ENCODE data around the gene FGFRL1. TPM values are rescaled to one million over a fixed set of nuclear protein-coding genes. Genes with fewer than 3 reads are reported as not detected.
A peak's percentile ranks its signal among the peaks of the same experiment; 100 is the strongest.

FGFRL1 gene
- total and polyA plus RNA-seq, 2 of the 13 experiments (the other 11 are each of a cell fraction or from before 2014, with no cell fraction given), result 19.1 to 30.6 TPM

DNA sequence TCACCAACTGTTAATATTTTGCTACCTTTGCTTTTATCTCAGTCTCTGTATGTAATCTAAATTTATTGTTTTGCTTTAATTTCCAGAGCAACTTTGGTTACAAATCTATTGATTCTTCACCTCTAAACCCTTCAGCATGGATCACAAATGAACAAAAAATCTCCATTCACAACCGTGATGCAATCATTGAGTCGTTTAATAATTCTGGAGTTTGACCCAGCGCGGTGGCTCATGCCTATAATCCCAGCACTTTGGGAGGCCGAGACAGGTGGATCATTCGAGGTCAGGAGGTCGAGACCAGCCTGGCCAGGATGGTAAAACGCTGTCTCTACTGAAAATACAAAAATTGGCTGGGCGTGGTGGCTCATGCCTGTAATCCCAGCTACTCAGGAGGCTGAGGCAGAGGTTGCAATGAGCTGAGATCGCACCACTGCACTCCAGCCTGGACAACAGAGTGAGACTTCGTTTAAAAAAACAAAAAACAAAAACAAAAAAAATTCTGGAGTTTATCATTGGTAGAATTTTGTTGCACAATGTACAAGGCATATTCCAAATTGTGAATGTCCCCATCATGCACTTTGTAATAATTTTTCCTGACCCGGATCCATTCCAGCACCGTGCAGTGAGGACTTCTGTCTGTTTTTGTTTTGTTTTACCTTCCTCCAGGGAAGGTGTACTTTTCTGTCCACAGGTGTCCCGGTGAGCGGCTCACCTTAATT lies 26.9 kb upstream of the FGFRL1 start (continued):
- TF ChIP-seq, protein P1, sequence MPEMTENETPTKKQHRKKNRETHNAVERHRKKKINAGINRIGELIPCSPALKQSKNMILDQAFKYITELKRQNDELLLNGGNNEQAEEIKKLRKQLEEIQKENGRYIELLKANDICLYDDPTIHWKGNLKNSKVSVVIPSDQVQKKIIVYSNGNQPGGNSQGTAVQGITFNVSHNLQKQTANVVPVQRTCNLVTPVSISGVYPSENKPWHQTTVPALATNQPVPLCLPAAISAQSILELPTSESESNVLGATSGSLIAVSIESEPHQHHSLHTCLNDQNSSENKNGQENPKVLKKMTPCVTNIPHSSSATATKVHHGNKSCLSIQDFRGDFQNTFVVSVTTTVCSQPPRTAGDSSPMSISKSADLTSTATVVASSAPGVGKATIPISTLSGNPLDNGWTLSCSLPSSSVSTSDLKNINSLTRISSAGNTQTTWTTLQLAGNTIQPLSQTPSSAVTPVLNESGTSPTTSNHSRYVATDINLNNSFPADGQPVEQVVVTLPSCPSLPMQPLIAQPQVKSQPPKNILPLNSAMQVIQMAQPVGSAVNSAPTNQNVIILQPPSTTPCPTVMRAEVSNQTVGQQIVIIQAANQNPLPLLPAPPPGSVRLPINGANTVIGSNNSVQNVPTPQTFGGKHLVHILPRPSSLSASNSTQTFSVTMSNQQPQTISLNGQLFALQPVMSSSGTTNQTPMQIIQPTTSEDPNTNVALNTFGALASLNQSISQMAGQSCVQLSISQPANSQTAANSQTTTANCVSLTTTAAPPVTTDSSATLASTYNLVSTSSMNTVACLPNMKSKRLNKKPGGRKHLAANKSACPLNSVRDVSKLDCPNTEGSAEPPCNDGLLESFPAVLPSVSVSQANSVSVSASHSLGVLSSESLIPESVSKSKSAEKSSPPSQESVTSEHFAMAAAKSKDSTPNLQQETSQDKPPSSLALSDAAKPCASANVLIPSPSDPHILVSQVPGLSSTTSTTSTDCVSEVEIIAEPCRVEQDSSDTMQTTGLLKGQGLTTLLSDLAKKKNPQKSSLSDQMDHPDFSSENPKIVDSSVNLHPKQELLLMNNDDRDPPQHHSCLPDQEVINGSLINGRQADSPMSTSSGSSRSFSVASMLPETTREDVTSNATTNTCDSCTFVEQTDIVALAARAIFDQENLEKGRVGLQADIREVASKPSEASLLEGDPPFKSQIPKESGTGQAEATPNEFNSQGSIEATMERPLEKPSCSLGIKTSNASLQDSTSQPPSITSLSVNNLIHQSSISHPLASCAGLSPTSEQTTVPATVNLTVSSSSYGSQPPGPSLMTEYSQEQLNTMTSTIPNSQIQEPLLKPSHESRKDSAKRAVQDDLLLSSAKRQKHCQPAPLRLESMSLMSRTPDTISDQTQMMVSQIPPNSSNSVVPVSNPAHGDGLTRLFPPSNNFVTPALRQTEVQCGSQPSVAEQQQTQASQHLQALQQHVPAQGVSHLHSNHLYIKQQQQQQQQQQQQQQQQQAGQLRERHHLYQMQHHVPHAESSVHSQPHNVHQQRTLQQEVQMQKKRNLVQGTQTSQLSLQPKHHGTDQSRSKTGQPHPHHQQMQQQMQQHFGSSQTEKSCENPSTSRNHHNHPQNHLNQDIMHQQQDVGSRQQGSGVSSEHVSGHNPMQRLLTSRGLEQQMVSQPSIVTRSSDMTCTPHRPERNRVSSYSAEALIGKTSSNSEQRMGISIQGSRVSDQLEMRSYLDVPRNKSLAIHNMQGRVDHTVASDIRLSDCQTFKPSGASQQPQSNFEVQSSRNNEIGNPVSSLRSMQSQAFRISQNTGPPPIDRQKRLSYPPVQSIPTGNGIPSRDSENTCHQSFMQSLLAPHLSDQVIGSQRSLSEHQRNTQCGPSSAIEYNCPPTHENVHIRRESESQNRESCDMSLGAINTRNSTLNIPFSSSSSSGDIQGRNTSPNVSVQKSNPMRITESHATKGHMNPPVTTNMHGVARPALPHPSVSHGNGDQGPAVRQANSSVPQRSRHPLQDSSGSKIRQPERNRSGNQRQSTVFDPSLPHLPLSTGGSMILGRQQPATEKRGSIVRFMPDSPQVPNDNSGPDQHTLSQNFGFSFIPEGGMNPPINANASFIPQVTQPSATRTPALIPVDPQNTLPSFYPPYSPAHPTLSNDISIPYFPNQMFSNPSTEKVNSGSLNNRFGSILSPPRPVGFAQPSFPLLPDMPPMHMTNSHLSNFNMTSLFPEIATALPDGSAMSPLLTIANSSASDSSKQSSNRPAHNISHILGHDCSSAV (CRISPR knock-in tag; IDR thresholded peaks at IDR 0.05; ENCODE audit: borderline replicate concordance), result no peak
- TF ChIP-seq, protein P2, sequence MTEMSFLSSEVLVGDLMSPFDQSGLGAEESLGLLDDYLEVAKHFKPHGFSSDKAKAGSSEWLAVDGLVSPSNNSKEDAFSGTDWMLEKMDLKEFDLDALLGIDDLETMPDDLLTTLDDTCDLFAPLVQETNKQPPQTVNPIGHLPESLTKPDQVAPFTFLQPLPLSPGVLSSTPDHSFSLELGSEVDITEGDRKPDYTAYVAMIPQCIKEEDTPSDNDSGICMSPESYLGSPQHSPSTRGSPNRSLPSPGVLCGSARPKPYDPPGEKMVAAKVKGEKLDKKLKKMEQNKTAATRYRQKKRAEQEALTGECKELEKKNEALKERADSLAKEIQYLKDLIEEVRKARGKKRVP (CRISPR knock-in tag; IDR thresholded peaks at IDR 0.05), result 0 out of 4 replicates have a peak, but pooled peaks of 1 of the 2 experiments have one; percentile 11

Data from HepG2 (cell line).